Esophagus squamous epithelium (tissue), 5 donors: ENCODE results near the gene SUMO3. TPM values are rescaled to one million over a fixed set of nuclear protein-coding genes. Genes with fewer than 3 reads are reported as not detected.

Experiments used
- DNase-seq: peaks from one replicate; lab custom pipeline; 2025; lab: John Stamatoyannopoulos, UW
- H3K27ac ChIP-seq, 4 donors: fragments of 200-600 bp; sonication (generic); one replicate each; pipeline ENCODE4 v1.5.1; 2016 to 2019; ENCODE audit warnings: mild to moderate bottlenecking in 1 of 4
- H3K27me3 ChIP-seq, 4 donors: fragments of 200-600 bp; sonication (generic); 1 replicate in 3 of 4; 2 replicates in 1 of 4; pipeline versions ENCODE4 v1.5.1 to v1.6.0; 2017 to 2021; ENCODE audit warnings: antibody characterized with exemption in 1 of 4
- H3K36me3 ChIP-seq, 3 donors: fragments of 200-600 bp; sonication (generic); one replicate each; pipeline ENCODE4 v1.5.1; 2016 to 2019
- H3K4me1 ChIP-seq, 3 donors: fragments of 200-600 bp; sonication (generic); one replicate each; pipeline ENCODE4 v1.5.1; 2017 to 2019
- H3K4me3 ChIP-seq, 4 donors: fragments of 200-600 bp; sonication (generic); 1 replicate in 3 of 4; 2 replicates in 1 of 4; pipeline ENCODE4 v1.5.1; 2016 to 2019; ENCODE audit warnings: mild to moderate bottlenecking in 2 of 4, moderate library complexity in 1 of 4
- H3K9me3 ChIP-seq, 3 donors: fragments of 200-600 bp; sonication (generic); one replicate each; pipeline ENCODE4 v1.5.1; 2016 to 2019
- CTCF ChIP-seq, 6 experiments: fragments of 450-650 bp in 4 of 6; fragments of 200-600 bp in 2 of 6; sonication (generic) in 2 of 6; IDR thresholded peaks; one replicate each; pipeline ENCODE4 v1.5.1; 2016 to 2019; ENCODE audit warnings: antibody characterized with exemption in 6 of 6, mild to moderate bottlenecking in 4 of 6, moderate library complexity in 4 of 6
- POLR2A ChIP-seq, 4 donors: fragments of 450-650 bp; IDR thresholded peaks; one replicate each; pipeline ENCODE4 v1.6.1; 2017; ENCODE audit warnings: antibody characterized with exemption in 4 of 4, mild to moderate bottlenecking in 4 of 4, moderate library complexity in 3 of 4
- WGBS, 2 donors: methylation state at CpG; one replicate each; pipeline ENCODE4 v1.1.5; 2018; 5-methylcytosine and 5-hydroxymethylcytosine counted together
- intact Hi-C: fragments of 100-400 bp; cut with DNase I; formaldehyde crosslinking; loops from one replicate; pipeline ENCODE4 v1.15.0; 2022
- total RNA-seq, 4 donors: library from RNA; depleted of rRNA; stranded (reverse); fragments of >200 nt; gene quantifications; one replicate each; pipeline ENCODE4 v1.1.0, GENCODE V29; 2016
- donor health status: DM: yes; HTN: yes; CAD: no.

SUMO3 gene
- total RNA-seq, 4 donors from 2014 or later, result 22.9 to 55.0 (median 46.5) TPM

- Histone ChIP-seq H3K4me1 (peaks cover 6 to 13% (median 9%) of the 10 kb centered on the region in 3 donors), H3K4me3 (no peak overlapping the region), H3K36me3 (peaks cover 37 to 77% (median 39%) of the 10 kb centered on the region in 3 donors), H3K9me3 (no peaks in the 10 kb centered on the region), H3K27ac (no peak overlapping the region), H3K27me3 (peaks cover 0 to under 1% (median 0%) of the 10 kb centered on the region in 4 donors)
- 82 to 87% methylated on average over 19 of the region's 26 CpGs for WGBS, 2 donors
- TF ChIP-seq POLR2A (IDR thresholded peaks at IDR 0.05), result no peak
- no peak for TF ChIP-seq CTCF (IDR thresholded peaks at IDR 0.05)
- no peak for DNase-seq
- intact Hi-C loops, result no loop called here
Observed at GRCh38 chr21:44850905-44851657, 33.2 kb upstream of the SUMO3 start.

GRCh38 chr21:44850208-44850800 lies 32.4 kb upstream of the SUMO3 start:
- peaks cover 0 to 8% (median 0%) of the 10 kb centered on the region in 4 donors for H3K27me3 ChIP-seq
- no peak for DNase-seq
- peaks cover 36 to 69% (median 39%) of the 10 kb centered on the region in 3 donors for H3K36me3 ChIP-seq
- intact Hi-C loops, result no loop called here
- H3K9me3 ChIP-seq, result no peaks in the 10 kb centered on the region
- WGBS, 2 donors, result 82 to 93% methylated on average over 7 to 12 of the region's 20 CpGs
- H3K4me1 ChIP-seq, result peaks cover 13 to 21% (median 17%) of the 10 kb centered on the region in 3 donors
- H3K4me3 ChIP-seq, result no peak overlapping the region
- no peak overlapping the region for H3K27ac ChIP-seq
- no peak for TF ChIP-seq CTCF (IDR thresholded peaks at IDR 0.05)
- no peak for TF ChIP-seq POLR2A (IDR thresholded peaks at IDR 0.05)

- Histone ChIP-seq H3K27ac (no peak overlapping the region), H3K4me3 (no peak overlapping the region), H3K4me1 (peaks cover 13 to 23% (median 17%) of the 10 kb centered on the region in 3 donors), H3K36me3 (peaks cover 30 to 63% (median 34%) of the 10 kb centered on the region in 3 donors), H3K9me3 (no peaks in the 10 kb centered on the region), H3K27me3 (peaks cover 0 to 13% (median 0%) of the 10 kb centered on the region in 4 donors)
- whole genome bisulfite sequencing, 2 donors, result 83 to 91% methylated on average over 12 of the region's 12 CpGs
- TF ChIP-seq POLR2A (IDR thresholded peaks at IDR 0.05), result no peak
- TF ChIP-seq CTCF (IDR thresholded peaks at IDR 0.05), result no peak
- intact Hi-C loops, result no loop called here
- no peak for DNase-seq
Observed at GRCh38 chr21:44849616-44850130, 31.8 kb upstream of the SUMO3 start.

GRCh38 chr21:44848821-44849521 lies 31.1 kb upstream of the SUMO3 start:
- Histone ChIP-seq H3K27ac (no peak overlapping the region), H3K9me3 (no peaks in the 10 kb centered on the region), H3K4me3 (no peak overlapping the region), H3K36me3 (peaks cover 24 to 56% (median 27%) of the 10 kb centered on the region in 3 donors), H3K4me1 (peaks cover 13 to 23% (median 17%) of the 10 kb centered on the region in 3 donors), H3K27me3 (peaks cover 0 to 20% (median 0%) of the 10 kb centered on the region in 4 donors)
- 88 to 97% methylated on average over 12 to 20 of the region's 36 CpGs for WGBS, 2 donors
- intact Hi-C loops, result no loop called here
- TF ChIP-seq POLR2A (IDR thresholded peaks at IDR 0.05), result no peak
- no peak for TF ChIP-seq CTCF (IDR thresholded peaks at IDR 0.05)
- DNase-seq, result no peak
